Upper lobe of left lung (tissue), 6 donors: ENCODE measurements around the gene PPP1R13L. TPM values are rescaled to one million over a fixed set of nuclear protein-coding genes. Genes with fewer than 3 reads are reported as not detected.
"Not testable (repeated sequence)": the region's sequence is repeated elsewhere in the genome, so short reads cannot be mapped to it uniquely, and the experiment has no call there.

Source experiments
- ATAC-seq, 2 donors: fragments of 200-7000 bp; cut with Tn5 transposase; one replicate each; pipeline ENCODE4 v1.9.1; 2022; ENCODE audit warnings: mild to moderate bottlenecking in 2 of 2, moderate library complexity in 2 of 2; ENCODE audit not compliant: low FRiP score in 2 of 2
- DNase-seq, 2 donors: peaks; one replicate each; pipeline ENCODE4 v3.0.0-alpha.2; 2019 to 2020
- H3K27ac ChIP-seq, 4 donors: fragments of 200-600 bp; sonication (generic); one replicate each; pipeline ENCODE4 v1.5.1; 2016 to 2019
- H3K27me3 ChIP-seq, 4 donors: fragments of 200-600 bp; sonication (generic); one replicate each; pipeline ENCODE4 v1.5.1; 2017 to 2019
- H3K36me3 ChIP-seq, 4 donors: fragments of 200-600 bp; sonication (generic); one replicate each; pipeline ENCODE4 v1.5.1; 2016 to 2019
- H3K4me1 ChIP-seq, 4 donors: fragments of 200-600 bp; sonication (generic); one replicate each; pipeline ENCODE4 v1.5.1; 2018 to 2019
- H3K4me3 ChIP-seq, 4 donors: fragments of 200-600 bp; sonication (generic); one replicate each; pipeline ENCODE4 v1.5.1; 2017 to 2019; ENCODE audit warnings: mild to moderate bottlenecking in 2 of 4, moderate library complexity in 1 of 4
- H3K9me3 ChIP-seq, 4 donors: fragments of 200-600 bp; sonication (generic); one replicate each; pipeline ENCODE4 v1.5.1; 2018 to 2019
- CTCF ChIP-seq, 6 experiments: fragments of 450-650 bp in 4 of 6; fragments of 200-600 bp in 2 of 6; sonication (generic) in 2 of 6; IDR thresholded peaks; one replicate each; pipeline ENCODE4 v1.5.1; 2016 to 2019; ENCODE audit warnings: antibody characterized with exemption in 6 of 6
- EP300 ChIP-seq, 4 donors: sonication (generic); formaldehyde crosslinking; IDR thresholded peaks; one replicate each; pipeline ENCODE4 v1.5.1; 2017; ENCODE audit warnings: antibody characterized with exemption in 4 of 4, control low read depth in 2 of 4
- POLR2A ChIP-seq, 4 donors: fragments of 450-650 bp; IDR thresholded peaks; one replicate each; pipeline ENCODE4 v1.5.1; 2016 to 2017; ENCODE audit warnings: antibody characterized with exemption in 4 of 4, mild to moderate bottlenecking in 2 of 4
- POLR2AphosphoS5 ChIP-seq, 2 donors: sonication (generic); formaldehyde crosslinking; IDR thresholded peaks; one replicate each; pipeline ENCODE4 v1.5.1; 2017; ENCODE audit warnings: antibody characterized with exemption in 2 of 2
- WGBS, 2 donors: methylation state at CpG; one replicate each; pipeline ENCODE4 v1.1.5; 2017 to 2018; 5-methylcytosine and 5-hydroxymethylcytosine counted together
- total RNA-seq, 6 donors: library from RNA; depleted of rRNA in 4 of 6; stranded (reverse); fragments of >200 nt in 4 of 6; gene quantifications; one replicate each; pipeline versions ENCODE4 v1.1.0 to v1.2.1, GENCODE V29; 2016 to 2021
- donor health status: DM: no; HTN: no; CAD: no; lungs with moderate emphysema.
- donor health status: DM: no; HTN: yes; CAD: no; lungs with severe emphysema.

The PPP1R13L gene
- total RNA-seq, 6 donors from 2014 or later: 27.8 to 76.2 (median 57.5) TPM

- Histone ChIP-seq H3K27ac (peak overlapping the region; percentile 85 to 98 (median 92)), H3K9me3 (no peaks in the 10 kb centered on the region), H3K36me3 (no peaks in the 10 kb centered on the region), H3K27me3 (no peaks in the 10 kb centered on the region), H3K4me1 (peaks cover 25 to 47% (median 30%) of the 10 kb centered on the region in 4 donors), H3K4me3 (peak overlapping the region in 3 of 4 donors; percentile 59 to 83 (median 73))
- no peak for ATAC-seq
- TF ChIP-seq POLR2AphosphoS5 (IDR thresholded peaks at IDR 0.05): no peak
- TF ChIP-seq CTCF (IDR thresholded peaks at IDR 0.05): no peak
- TF ChIP-seq EP300 (IDR thresholded peaks at IDR 0.05): no peak
- no peak for TF ChIP-seq POLR2A (IDR thresholded peaks at IDR 0.05)
- DNase-seq: no peak
- WGBS, 2 donors: 59 to 67% methylated on average over 8 to 9 of the region's 9 CpGs
Measured at GRCh38 chr19:45440259-45440638, 35.4 kb upstream of the PPP1R13L start.

GRCh38 chr19:45439569-45440258 is 34.8 kb upstream of the PPP1R13L start:
- Histone ChIP-seq H3K36me3 (no peaks in the 10 kb centered on the region), H3K27me3 (no peaks in the 10 kb centered on the region), H3K9me3 (no peaks in the 10 kb centered on the region), H3K27ac (peak overlapping the region; percentile 85 to 98 (median 92)), H3K4me1 (peaks cover 22 to 42% (median 25%) of the 10 kb centered on the region in 4 donors), H3K4me3 (peak overlapping the region; percentile 59 to 83 (median 66))
- DNase-seq: peak; percentile 83 to 98
- ATAC-seq: peak; percentile 61 to 81
- WGBS, 2 donors: 0 to 1% methylated on average over 11 to 26 of the region's 78 CpGs
- TF ChIP-seq POLR2AphosphoS5 (IDR thresholded peaks at IDR 0.05) (peak; percentile 28 to 57), EP300 (IDR thresholded peaks at IDR 0.05) (no peak), POLR2A (IDR thresholded peaks at IDR 0.05) (peak in 2 of 4 donors; percentile 32 to 54), CTCF (IDR thresholded peaks at IDR 0.05) (peak; percentile 98 to 100 (median 99))

GRCh38 chr19:45439190-45439568 is 34.3 kb upstream of the PPP1R13L start:
- Histone ChIP-seq H3K4me1 (peaks cover 18 to 36% (median 21%) of the 10 kb centered on the region in 4 donors), H3K27ac (peak overlapping the region; percentile 85 to 98 (median 92)), H3K4me3 (peak overlapping the region in 3 of 4 donors; percentile 59 to 83 (median 73)), H3K36me3 (no peaks in the 10 kb centered on the region), H3K27me3 (no peaks in the 10 kb centered on the region), H3K9me3 (no peaks in the 10 kb centered on the region)
- no peak for DNase-seq
- ATAC-seq: no peak
- WGBS, 2 donors: 33 to 46% methylated on average over 10 of the region's 10 CpGs
- no peak for TF ChIP-seq POLR2AphosphoS5 (IDR thresholded peaks at IDR 0.05)
- no peak for TF ChIP-seq EP300 (IDR thresholded peaks at IDR 0.05)
- no peak for TF ChIP-seq CTCF (IDR thresholded peaks at IDR 0.05)

GRCh38 chr19:45437328-45437727 is 32.5 kb upstream of the PPP1R13L start:
- Histone ChIP-seq H3K9me3 (no peaks in the 10 kb centered on the region), H3K4me1 (peaks cover 9 to 19% (median 10%) of the 10 kb centered on the region in 4 donors), H3K27ac (no peak overlapping the region), H3K27me3 (no peaks in the 10 kb centered on the region), H3K4me3 (no peak overlapping the region), H3K36me3 (no peaks in the 10 kb centered on the region)
- no peak for TF ChIP-seq POLR2A (IDR thresholded peaks at IDR 0.05)
- no peak for TF ChIP-seq CTCF (IDR thresholded peaks at IDR 0.05)
- no peak for TF ChIP-seq POLR2AphosphoS5 (IDR thresholded peaks at IDR 0.05)
- TF ChIP-seq EP300 (IDR thresholded peaks at IDR 0.05): no peak
- 90% methylated on average over 3 of the region's 3 CpGs for WGBS, 2 donors
- no peak for ATAC-seq
- DNase-seq: no peak

- not testable (repeated sequence) for H3K36me3 ChIP-seq, ATAC-seq, H3K9me3 ChIP-seq, DNase-seq, H3K4me3 ChIP-seq, H3K27ac ChIP-seq, H3K27me3 ChIP-seq
- 90 to 93% methylated on average over 8 of the region's 8 CpGs for WGBS, 2 donors
- H3K4me1 ChIP-seq: peaks cover 10 to 20% (median 14%) of the 10 kb centered on the region in 4 donors
Measured at GRCh38 chr19:45432543-45432942, 27.7 kb upstream of the PPP1R13L start.

GRCh38 chr19:45431008-45431407 is 26.1 kb upstream of the PPP1R13L start:
- peaks cover 10 to 27% (median 15%) of the 10 kb centered on the region in 4 donors for H3K4me1 ChIP-seq
- not testable (repeated sequence) for H3K4me3 ChIP-seq, H3K27me3 ChIP-seq, ATAC-seq, DNase-seq, H3K27ac ChIP-seq, H3K36me3 ChIP-seq, H3K9me3 ChIP-seq
- 46 to 56% methylated on average over 9 of the region's 9 CpGs for WGBS, 2 donors

GRCh38 chr19:45429896-45430295 is 25.0 kb upstream of the PPP1R13L start:
- not testable (repeated sequence) for H3K36me3 ChIP-seq, H3K27me3 ChIP-seq, DNase-seq, H3K4me3 ChIP-seq, H3K9me3 ChIP-seq, ATAC-seq
- Histone ChIP-seq H3K27ac (peak overlapping the region in 1 of 4 donors; percentile 67), H3K4me1 (peaks cover 14 to 35% (median 22%) of the 10 kb centered on the region in 4 donors)
- WGBS, 2 donors: 73 to 89% methylated on average over 11 of the region's 11 CpGs
